ENCODE data around the gene S100A7.

Gene S100A7

GRCh38 chr1:153460551-153460950 lies at the start of gene S100A7:
Gene S100A7 (minus strand): TSS chr1:153460651. CDS start chr1:153459013, 1,638 bp downstream.
- DNase-seq, result no peak

- peak; percentile 74 for DNase-seq
These were observed 49.4 kb upstream of the S100A7 start for GRCh38 chr1:153509729-153510354.

- no peak for DNase-seq
These were observed 48.6 kb upstream of the S100A7 start for GRCh38 chr1:153509036-153509435.

- DNase-seq, result no peak
These were observed 47.6 kb upstream of the S100A7 start for GRCh38 chr1:153507926-153508583.

- no peak for DNase-seq
These were observed 46.5 kb upstream of the S100A7 start for GRCh38 chr1:153506831-153507413.

GRCh38 chr1:153506386-153506785 lies 45.9 kb upstream of the S100A7 start:
- DNase-seq, result no peak

- no peak for DNase-seq
These were observed 45.1 kb upstream of the S100A7 start for GRCh38 chr1:153505576-153505975.

GRCh38 chr1:153503766-153504165 lies 43.3 kb upstream of the S100A7 start:
- no peak for DNase-seq

GRCh38 chr1:153498746-153499145 lies 38.3 kb upstream of the S100A7 start:
- DNase-seq, result no peak

- no peak for DNase-seq
These were observed 35.1 kb upstream of the S100A7 start for GRCh38 chr1:153495536-153495935.

- DNase-seq, result peak; percentile 77
These were observed 34.6 kb upstream of the S100A7 start for GRCh38 chr1:153494976-153495535.

- DNase-seq, result no peak
These were observed 33.0 kb upstream of the S100A7 start for GRCh38 chr1:153493343-153493960.

- peak; percentile 19 for DNase-seq
These were observed 30.0 kb upstream of the S100A7 start for GRCh38 chr1:153490272-153491051.

- DNase-seq, result no peak
These were observed 28.3 kb upstream of the S100A7 start for GRCh38 chr1:153488731-153489130.

GRCh38 chr1:153487707-153488106 lies 27.3 kb upstream of the S100A7 start:
- DNase-seq, result no peak

- no peak for DNase-seq
These were observed 25.4 kb upstream of the S100A7 start for GRCh38 chr1:153485863-153486262.

GRCh38 chr1:153483776-153484175 lies 23.3 kb upstream of the S100A7 start:
- no peak for DNase-seq

- DNase-seq, result no peak
These were observed 20.7 kb upstream of the S100A7 start for GRCh38 chr1:153481124-153481523.

GRCh38 chr1:153478692-153479618 lies 18.5 kb upstream of the S100A7 start:
- DNase-seq, result no peak

- no peak for DNase-seq
These were observed 17.7 kb upstream of the S100A7 start for GRCh38 chr1:153478047-153478691.

GRCh38 chr1:153476491-153477093 lies 16.1 kb upstream of the S100A7 start:
- DNase-seq, result no peak

Data from stimulated activated CD4-positive, alpha-beta T cell treated with anti-CD3 and anti-CD28 coated beads, Interleukin-1b, Interleukin-23, amount 100 ng/mL, for 48 hours (primary cell).